Spinal cord (tissue), 10 donors: ENCODE measurements around the gene MRAS. TPM values are rescaled to one million over a fixed set of nuclear protein-coding genes. Genes with fewer than 3 reads are reported as not detected.

ENCODE experiments used
- DNase-seq, 6 donors: peaks; one replicate each; pipeline versions ENCODE4 v3.0.0 to v3.0.0-alpha.2; 2013 to 2015; ENCODE audit warnings: low spot score in 6 of 6, low read depth in 4 of 6
- H3K27ac ChIP-seq: one replicate; pipeline ENCODE4 v1.5.1; 2013; ENCODE audit warnings: low read depth, low read length, control low read depth
- H3K27me3 ChIP-seq: one replicate; pipeline ENCODE4 v1.6.1; 2013; ENCODE audit warnings: low read length; ENCODE audit not compliant: control insufficient read depth, insufficient read depth
- H3K36me3 ChIP-seq: one replicate; pipeline ENCODE4 v1.6.1; 2013; ENCODE audit warnings: low read length; ENCODE audit not compliant: control insufficient read depth, insufficient read depth
- H3K4me1 ChIP-seq: one replicate; pipeline ENCODE4 v1.6.1; 2013; ENCODE audit warnings: low read length; ENCODE audit not compliant: control insufficient read depth, insufficient read depth
- H3K4me3 ChIP-seq: one replicate; pipeline ENCODE4 v1.5.1; 2013; ENCODE audit warnings: low read depth, low read length, control low read depth
- H3K9me3 ChIP-seq: one replicate; pipeline ENCODE4 v1.6.1; 2013; ENCODE audit warnings: low read length; ENCODE audit not compliant: control insufficient read depth, insufficient read depth
- WGBS: methylation state at CpG from one replicate; pipeline ENCODE4 v1.1.5; 2013; ENCODE audit warnings: missing lambda C conversion rate; ENCODE audit not compliant: insufficient coverage; 5-methylcytosine and 5-hydroxymethylcytosine counted together
- polyA plus RNA-seq, 2 donors: library from polyadenylated mRNA; unstranded; fragments of 120-200 nt; gene quantifications; one replicate each; pipeline ENCODE4 v1.2.1, GENCODE V29; 2013; ENCODE audit not compliant: insufficient read length in 2 of 2
- total RNA-seq, 2 donors: library from RNA; depleted of rRNA in 1 of 2; stranded (reverse); fragments of 120-200 nt in 1 of 2; fragments of >200 nt in 1 of 2; gene quantifications; one replicate each; pipeline versions ENCODE4 v1.2.3 to v1.2.4, GENCODE V29; 2013 to 2014
- donor health status: healthy.

The MRAS gene
- total and polyA plus RNA-seq, 4 donors: 55.0 to 83.9 (median 81.7) TPM

DNA sequence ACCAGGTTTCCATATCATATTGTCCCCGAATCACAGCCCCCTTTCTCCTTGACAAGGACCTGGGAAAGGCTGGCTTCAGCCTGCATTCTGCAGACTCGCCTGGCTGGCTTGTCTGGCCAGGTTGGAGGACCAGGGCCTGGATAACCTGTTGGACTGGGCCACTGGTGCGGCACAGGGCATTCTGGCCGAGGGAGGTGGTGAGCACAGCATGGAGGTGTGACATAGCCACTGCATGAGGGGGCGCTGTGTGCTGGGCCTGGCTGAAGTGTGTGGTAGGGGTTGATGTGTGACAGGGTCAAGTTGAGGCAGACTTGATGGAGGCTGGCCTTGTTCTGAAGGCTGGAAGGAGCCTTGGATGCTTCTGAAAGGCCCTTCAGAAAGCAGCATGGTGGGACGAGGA lies 88.9 kb downstream of the MRAS start:
- Histone ChIP-seq H3K27me3 (peaks cover 55% of the 10 kb centered on the region), H3K4me3 (no peak overlapping the region), H3K27ac (no peak overlapping the region), H3K36me3 (no peaks in the 10 kb centered on the region), H3K9me3 (no peaks in the 10 kb centered on the region), H3K4me1 (peaks cover 32% of the 10 kb centered on the region)
- WGBS: 95% methylated on average over 6 of the region's 6 CpGs
- no peak for DNase-seq

DNA sequence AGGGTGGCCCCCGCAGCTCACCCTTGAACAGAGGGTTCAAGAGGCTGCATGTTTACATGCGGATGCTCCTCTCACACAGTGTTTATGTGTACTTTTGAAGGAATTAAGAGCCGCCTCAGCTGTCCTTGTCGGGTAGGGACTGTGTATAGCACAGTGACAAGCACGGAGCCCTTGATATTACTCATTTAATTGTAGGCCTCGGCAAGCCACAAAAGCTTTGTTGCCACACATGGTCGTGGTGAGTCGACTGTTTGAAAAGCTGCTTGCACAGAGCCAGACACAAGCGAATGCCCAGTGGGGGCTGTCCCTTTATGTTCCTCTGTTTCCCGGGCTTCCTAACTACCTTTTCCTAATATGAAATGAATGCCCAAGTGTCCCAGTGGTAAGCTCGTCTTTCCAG lies 90.5 kb downstream of the MRAS start:
- DNase-seq: no peak
- peaks cover 43% of the 10 kb centered on the region for H3K27me3 ChIP-seq
- H3K4me3 ChIP-seq: no peak overlapping the region
- H3K4me1 ChIP-seq: peaks cover 32% of the 10 kb centered on the region
- no peaks in the 10 kb centered on the region for H3K36me3 ChIP-seq
- H3K9me3 ChIP-seq: no peaks in the 10 kb centered on the region
- 47% methylated on average over 7 of the region's 11 CpGs for WGBS
- H3K27ac ChIP-seq: no peak overlapping the region

DNA sequence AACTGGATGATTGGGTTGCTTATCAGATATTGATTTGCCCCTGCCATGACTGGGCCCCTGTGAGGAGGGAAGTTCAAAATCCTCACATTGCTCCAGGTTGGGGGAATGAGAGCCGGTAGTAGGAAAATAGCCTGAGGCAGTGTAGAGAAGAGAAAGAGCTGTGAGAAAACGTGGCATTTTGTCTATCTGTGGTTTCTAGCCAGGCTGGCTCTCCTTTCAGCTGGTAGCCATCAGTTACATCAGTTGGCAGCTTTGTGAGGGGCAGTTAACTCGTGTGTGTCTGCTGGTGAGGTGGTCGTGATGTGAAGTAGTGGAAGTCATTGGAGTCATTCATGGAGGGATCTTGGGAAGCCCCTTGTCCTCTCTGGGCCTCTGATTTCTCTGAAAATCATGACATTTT lies 91.3 kb downstream of the MRAS start:
- WGBS: 46% methylated on average over 4 of the region's 4 CpGs
- DNase-seq: no peak
- Histone ChIP-seq H3K9me3 (no peaks in the 10 kb centered on the region), H3K4me1 (peaks cover 25% of the 10 kb centered on the region), H3K36me3 (no peaks in the 10 kb centered on the region), H3K27ac (no peak overlapping the region), H3K27me3 (peaks cover 35% of the 10 kb centered on the region), H3K4me3 (no peak overlapping the region)

DNA sequence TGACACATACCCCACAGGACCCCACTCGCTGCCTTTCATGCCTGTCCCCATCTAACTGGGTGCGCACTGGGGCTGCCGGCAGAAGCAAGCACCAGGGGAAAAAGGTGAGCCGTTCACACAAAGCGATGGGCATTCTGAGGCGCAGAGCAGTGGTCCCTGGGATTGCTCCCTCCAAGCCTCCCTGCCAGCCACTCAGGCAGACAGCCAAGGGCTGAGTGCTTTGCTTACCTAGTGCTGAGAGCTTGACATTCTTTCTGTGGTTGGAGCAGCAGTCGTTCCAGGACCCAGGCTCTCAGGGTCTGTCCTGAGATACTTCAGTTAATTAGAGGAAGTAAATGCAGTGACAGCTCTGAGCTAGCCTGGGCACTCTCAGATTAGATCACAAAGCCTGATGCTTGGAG lies 91.7 kb downstream of the MRAS start:
- H3K4me1 ChIP-seq: peaks cover 22% of the 10 kb centered on the region
- H3K4me3 ChIP-seq: no peak overlapping the region
- no peak overlapping the region for H3K27ac ChIP-seq
- H3K27me3 ChIP-seq: peaks cover 30% of the 10 kb centered on the region
- DNase-seq: no peak
- no peaks in the 10 kb centered on the region for H3K36me3 ChIP-seq
- H3K9me3 ChIP-seq: no peaks in the 10 kb centered on the region
- WGBS: 80% methylated on average over 7 of the region's 7 CpGs

DNA sequence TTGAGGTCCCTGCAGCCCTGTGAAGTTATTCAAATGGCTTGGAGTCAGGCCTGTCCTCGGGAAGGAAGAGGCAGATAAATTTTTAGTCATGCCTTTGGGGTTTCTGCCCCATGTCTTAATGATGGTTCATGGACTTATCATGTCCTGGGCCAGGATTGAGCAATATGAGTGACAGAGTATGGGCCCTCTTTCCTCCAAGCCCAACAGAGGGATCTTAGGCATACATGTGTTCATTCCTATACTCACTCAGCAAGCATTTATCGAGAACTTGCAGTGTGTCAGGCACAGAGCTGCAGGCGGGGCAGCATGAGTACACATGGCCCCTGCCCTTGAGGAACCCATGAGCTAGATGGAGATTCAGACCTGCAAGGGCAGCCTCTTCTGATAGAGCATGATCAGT lies 92.2 kb downstream of the MRAS start:
- no peak overlapping the region for H3K4me3 ChIP-seq
- H3K27me3 ChIP-seq: peaks cover 26% of the 10 kb centered on the region
- 87% methylated on average over 3 of the region's 3 CpGs for WGBS
- no peak for DNase-seq
- H3K27ac ChIP-seq: no peak overlapping the region
- H3K9me3 ChIP-seq: no peaks in the 10 kb centered on the region
- H3K36me3 ChIP-seq: no peaks in the 10 kb centered on the region
- peaks cover 22% of the 10 kb centered on the region for H3K4me1 ChIP-seq

DNA sequence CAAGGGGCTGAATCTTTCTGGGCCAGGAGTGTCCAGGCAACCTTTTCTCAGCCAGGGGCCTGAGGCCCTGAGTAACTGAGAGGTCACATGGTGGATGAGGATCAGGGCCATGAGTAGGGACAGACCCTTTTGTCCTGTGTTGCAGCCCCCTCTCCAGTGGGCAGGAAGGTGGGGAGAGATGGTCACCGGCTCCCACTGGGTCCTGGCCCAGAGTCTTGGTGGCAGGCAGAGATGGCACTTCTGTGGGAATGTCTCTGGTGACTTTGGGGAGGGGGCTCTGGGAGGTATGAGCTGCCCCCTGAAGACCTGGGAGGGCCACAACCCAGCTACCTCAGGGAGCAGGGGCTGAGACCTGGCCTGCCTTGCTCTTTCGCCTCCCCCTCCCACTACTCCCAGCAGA lies 92.9 kb downstream of the MRAS start:
- no peak for DNase-seq
- Histone ChIP-seq H3K36me3 (no peaks in the 10 kb centered on the region), H3K27me3 (peaks cover 20% of the 10 kb centered on the region), H3K4me1 (peaks cover 19% of the 10 kb centered on the region), H3K9me3 (no peaks in the 10 kb centered on the region), H3K4me3 (no peak overlapping the region), H3K27ac (no peak overlapping the region)
- 100% methylated on average over 2 of the region's 2 CpGs for WGBS

DNA sequence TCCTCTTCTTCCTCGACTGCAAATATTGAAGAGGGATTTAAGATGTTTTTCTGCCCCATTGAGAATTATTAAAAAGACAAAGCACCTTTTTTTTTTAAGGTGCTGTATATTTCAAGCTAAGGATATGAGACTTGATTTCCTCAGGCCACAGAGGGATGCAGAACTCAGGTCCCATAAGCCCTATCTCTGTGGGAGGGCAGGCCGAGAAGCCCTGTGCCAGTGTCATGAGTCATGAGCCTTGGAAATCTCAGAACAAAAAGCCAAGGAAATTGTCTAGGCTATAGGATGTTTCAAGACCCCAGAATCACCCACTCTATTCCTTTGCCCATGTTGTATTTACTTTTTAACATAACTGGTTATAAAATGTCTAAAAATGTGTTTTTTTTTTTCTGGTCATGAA lies 93.4 kb downstream of the MRAS start:
- Histone ChIP-seq H3K4me3 (no peak overlapping the region), H3K27ac (no peak overlapping the region), H3K27me3 (peaks cover 15% of the 10 kb centered on the region), H3K4me1 (peaks cover 19% of the 10 kb centered on the region), H3K9me3 (no peaks in the 10 kb centered on the region), H3K36me3 (no peaks in the 10 kb centered on the region)
- no CpG with 5 or more reads among the region's 2 CpGs for WGBS
- DNase-seq: no peak

DNA sequence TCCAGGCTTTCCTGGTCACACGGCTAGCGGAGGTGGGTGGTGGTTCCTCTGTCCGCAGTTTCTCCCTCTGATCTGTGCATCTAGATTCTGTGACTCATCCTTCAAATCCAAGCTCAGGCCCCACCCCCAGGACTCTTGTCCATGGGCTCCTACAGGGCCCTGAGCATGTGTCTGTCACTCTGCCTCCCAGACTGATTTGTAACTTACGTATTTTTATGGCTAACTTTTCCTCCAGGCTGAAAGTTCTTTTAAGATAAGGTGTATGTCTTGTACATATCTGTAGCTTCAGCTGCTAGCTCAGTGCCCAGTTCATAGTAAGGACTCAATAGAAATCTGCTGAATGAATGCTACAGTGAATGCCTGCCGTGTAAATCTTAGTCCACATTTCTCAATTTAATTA lies 94.1 kb downstream of the MRAS start:
- WGBS: 69% methylated on average over 3 of the region's 5 CpGs
- Histone ChIP-seq H3K36me3 (no peaks in the 10 kb centered on the region), H3K27ac (no peak overlapping the region), H3K9me3 (no peaks in the 10 kb centered on the region), H3K4me1 (peaks cover 19% of the 10 kb centered on the region), H3K27me3 (peaks cover 8% of the 10 kb centered on the region), H3K4me3 (no peak overlapping the region)
- DNase-seq: no peak

DNA sequence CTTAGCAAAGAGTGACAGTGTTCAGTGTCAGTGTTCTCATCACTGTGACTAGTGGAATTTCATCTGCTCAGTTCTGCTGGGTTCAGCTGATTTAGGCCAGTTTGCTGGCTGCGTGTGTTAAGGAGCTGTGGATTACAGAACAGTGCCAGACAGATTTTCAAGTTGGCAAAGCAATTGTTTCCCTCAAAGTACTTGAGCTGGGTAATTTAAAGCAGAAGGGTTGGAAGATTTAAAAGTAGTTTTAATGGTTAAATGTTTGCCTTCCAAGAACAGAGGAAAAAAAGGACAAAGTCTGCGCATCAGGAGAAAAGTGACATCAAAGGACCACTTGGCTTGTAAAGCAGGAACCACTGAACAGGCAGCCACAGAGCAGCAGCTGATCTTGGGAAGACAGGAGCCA lies 94.7 kb downstream of the MRAS start:
- Histone ChIP-seq H3K27ac (no peak overlapping the region), H3K27me3 (peaks cover 6% of the 10 kb centered on the region), H3K36me3 (no peaks in the 10 kb centered on the region), H3K4me3 (no peak overlapping the region), H3K4me1 (peaks cover 19% of the 10 kb centered on the region), H3K9me3 (no peaks in the 10 kb centered on the region)
- peak in 1 of 6 donors; percentile 61 for DNase-seq
- WGBS: 44% methylated on average over 2 of the region's 2 CpGs

DNA sequence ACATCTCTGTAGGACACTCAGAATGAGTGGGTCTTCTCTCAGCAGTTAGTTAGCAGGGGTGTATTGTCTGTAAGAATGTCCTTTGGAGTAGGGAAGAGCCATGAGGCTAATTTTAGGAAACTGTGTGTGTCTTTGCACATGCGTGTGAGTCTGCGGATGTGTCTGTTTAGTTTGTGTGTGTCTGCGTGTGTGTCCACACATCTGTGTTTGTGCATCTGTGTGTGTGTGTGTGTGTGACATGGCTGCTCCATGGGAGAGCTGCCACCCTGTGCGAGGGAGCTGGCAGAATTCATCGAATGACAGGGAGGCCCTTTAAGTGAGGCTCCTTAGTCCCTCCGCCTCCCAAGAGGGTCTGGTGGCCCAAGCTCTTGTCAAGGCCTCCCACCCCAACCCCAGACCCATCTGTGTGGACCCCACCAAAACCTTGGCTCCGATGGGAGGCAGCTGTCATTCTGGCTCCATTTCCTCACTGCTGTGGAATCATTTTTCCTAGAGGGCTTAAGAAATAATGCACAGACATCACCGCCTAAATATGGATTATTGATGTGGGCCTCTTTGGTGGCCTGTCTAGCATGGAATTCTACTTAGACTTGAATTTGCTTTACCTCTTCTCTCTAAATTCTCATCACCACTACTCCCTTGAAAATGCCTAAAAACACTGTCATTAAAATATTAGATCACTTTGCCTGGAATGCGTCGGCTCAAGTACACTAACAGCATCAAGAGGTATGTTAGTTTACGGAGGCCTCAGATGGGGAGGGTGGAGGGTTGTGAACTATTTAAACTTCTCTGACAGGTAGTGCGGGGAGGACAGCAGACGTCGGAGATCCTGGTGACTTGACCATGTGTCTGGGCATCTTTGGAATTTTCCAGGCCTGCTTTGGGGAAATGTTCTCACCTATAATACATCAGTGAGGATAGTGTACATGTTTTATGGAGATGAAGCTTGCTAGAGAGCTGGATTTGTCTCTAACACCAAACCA lies 95.4 kb downstream of the MRAS start:
- DNase-seq: no peak
- peaks cover 19% of the 10 kb centered on the region for H3K4me1 ChIP-seq
- H3K36me3 ChIP-seq: no peaks in the 10 kb centered on the region
- H3K9me3 ChIP-seq: no peaks in the 10 kb centered on the region
- WGBS: 94% methylated on average over 10 of the region's 14 CpGs
- no peak overlapping the region for H3K4me3 ChIP-seq
- no peak overlapping the region for H3K27ac ChIP-seq
- peaks cover 5% of the 10 kb centered on the region for H3K27me3 ChIP-seq
